Mucosa of rectum (tissue), 2 donors: ENCODE data around the gene FAM180A.

ENCODE experiments used
- H3K27ac ChIP-seq, 2 donors: one replicate each; pipeline ENCODE4 v1.7.0; 2013; ENCODE audit warnings: inconsistent platforms in 2 of 2, low read depth in 2 of 2, low read length in 2 of 2
- H3K27me3 ChIP-seq, 2 donors: one replicate each; pipeline ENCODE4 v1.7.0; 2013; ENCODE audit warnings: low read length in 2 of 2; ENCODE audit not compliant: control insufficient read depth in 2 of 2, insufficient read depth in 2 of 2
- H3K36me3 ChIP-seq, 2 donors: one replicate each; pipeline ENCODE4 v1.7.0; 2013; ENCODE audit warnings: low read length in 2 of 2; ENCODE audit not compliant: control insufficient read depth in 2 of 2, insufficient read depth in 2 of 2
- H3K4me1 ChIP-seq, 2 donors: one replicate each; pipeline ENCODE4 v1.7.0; 2013; ENCODE audit warnings: low read length in 2 of 2, mild to moderate bottlenecking in 1 of 2; ENCODE audit not compliant: control insufficient read depth in 2 of 2, insufficient read depth in 2 of 2
- H3K4me3 ChIP-seq, 2 donors: one replicate each; pipeline ENCODE4 v1.7.0; 2013; ENCODE audit warnings: low read length in 2 of 2
- H3K9ac ChIP-seq, 2 donors: one replicate each; pipeline ENCODE4 v1.7.0; 2013; ENCODE audit warnings: low read length in 2 of 2, low read depth in 1 of 2, mild to moderate bottlenecking in 1 of 2
- H3K9me3 ChIP-seq, 2 donors: one replicate each; pipeline ENCODE4 v1.7.0; 2013; ENCODE audit warnings: low read length in 2 of 2; ENCODE audit not compliant: control insufficient read depth in 2 of 2
- donor health status: healthy.
- donor health status: Normal muscosa, but diverticular disease.

Gene FAM180A

DNA sequence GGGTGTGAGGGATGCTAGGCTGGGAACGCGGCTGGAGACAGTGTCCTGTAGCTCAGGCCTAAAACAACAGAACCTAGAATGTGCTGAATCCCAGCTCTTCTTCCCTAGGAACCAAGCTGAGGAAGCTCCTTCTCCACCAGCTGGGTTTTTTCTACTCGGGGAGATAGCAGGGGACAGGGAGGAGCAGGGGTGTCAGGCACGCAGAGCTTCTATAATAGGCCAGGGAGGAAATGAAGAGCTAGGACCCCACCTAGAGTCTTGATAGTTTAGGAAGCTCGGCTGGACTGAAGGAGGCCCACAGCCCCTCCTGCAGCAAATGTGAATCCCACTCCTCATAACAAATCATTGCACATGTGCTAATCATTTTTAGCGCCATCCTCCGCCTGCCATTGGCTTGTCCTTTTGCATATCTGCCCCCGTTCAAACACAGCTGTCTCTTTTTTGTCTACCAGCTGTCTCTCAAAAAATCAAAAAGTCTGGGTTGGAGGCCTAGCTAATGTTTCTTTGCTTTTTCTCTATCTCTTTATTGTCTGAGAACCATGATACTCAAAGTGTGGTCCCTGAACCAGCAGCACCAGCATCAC is 24.1 kb upstream of the FAM180A start:
- Histone ChIP-seq H3K9me3 (peaks cover 0 to under 1% of the 10 kb centered on the region in 2 donors), H3K4me3 (no peak overlapping the region), H3K9ac (no peak overlapping the region), H3K27ac (no peak overlapping the region), H3K27me3 (peaks cover 0 to 3% of the 10 kb centered on the region in 2 donors), H3K4me1 (peaks cover 0 to 16% of the 10 kb centered on the region in 2 donors), H3K36me3 (no peaks in the 10 kb centered on the region)

- H3K4me3 ChIP-seq: no peak overlapping the region
- peaks cover 0 to 16% of the 10 kb centered on the region in 2 donors for H3K4me1 ChIP-seq
- no peaks in the 10 kb centered on the region for H3K36me3 ChIP-seq
- H3K9me3 ChIP-seq: no peaks in the 10 kb centered on the region
- H3K27me3 ChIP-seq: peaks cover 0 to 3% of the 10 kb centered on the region in 2 donors
- H3K9ac ChIP-seq: no peak overlapping the region
- no peak overlapping the region for H3K27ac ChIP-seq
These were observed 23.5 kb upstream of the FAM180A start for GRCh38 chr7:135771961-135772638.

- Histone ChIP-seq H3K27me3 (peaks cover 0 to 5% of the 10 kb centered on the region in 2 donors), H3K4me1 (peaks cover 0 to 16% of the 10 kb centered on the region in 2 donors), H3K36me3 (no peaks in the 10 kb centered on the region), H3K9me3 (no peaks in the 10 kb centered on the region), H3K9ac (no peak overlapping the region), H3K4me3 (no peak overlapping the region), H3K27ac (no peak overlapping the region)
These were observed 22.4 kb upstream of the FAM180A start for GRCh38 chr7:135771051-135771450.

GRCh38 chr7:135770139-135770710 is 21.6 kb upstream of the FAM180A start:
- H3K36me3 ChIP-seq: no peaks in the 10 kb centered on the region
- H3K9me3 ChIP-seq: no peaks in the 10 kb centered on the region
- H3K9ac ChIP-seq: no peak overlapping the region
- peaks cover 0 to 16% of the 10 kb centered on the region in 2 donors for H3K4me1 ChIP-seq
- H3K27ac ChIP-seq: no peak overlapping the region
- no peak overlapping the region for H3K4me3 ChIP-seq
- H3K27me3 ChIP-seq: peaks cover 0 to 5% of the 10 kb centered on the region in 2 donors

GRCh38 chr7:135769005-135769802 is 20.6 kb upstream of the FAM180A start:
- no peak overlapping the region for H3K4me3 ChIP-seq
- no peak overlapping the region for H3K27ac ChIP-seq
- no peaks in the 10 kb centered on the region for H3K36me3 ChIP-seq
- peaks cover 0 to 5% of the 10 kb centered on the region in 2 donors for H3K27me3 ChIP-seq
- H3K9ac ChIP-seq: no peak overlapping the region
- H3K4me1 ChIP-seq: peaks cover 0 to 9% of the 10 kb centered on the region in 2 donors
- no peaks in the 10 kb centered on the region for H3K9me3 ChIP-seq

- H3K27ac ChIP-seq: no peak overlapping the region
- H3K9me3 ChIP-seq: no peaks in the 10 kb centered on the region
- H3K4me3 ChIP-seq: no peak overlapping the region
- H3K9ac ChIP-seq: no peak overlapping the region
- H3K4me1 ChIP-seq: peaks cover 0 to 1% of the 10 kb centered on the region in 2 donors
- H3K36me3 ChIP-seq: no peaks in the 10 kb centered on the region
- H3K27me3 ChIP-seq: peaks cover 0 to 5% of the 10 kb centered on the region in 2 donors
These were observed 19.9 kb upstream of the FAM180A start for GRCh38 chr7:135768467-135768866.

- H3K4me3 ChIP-seq: no peak overlapping the region
- no peaks in the 10 kb centered on the region for H3K4me1 ChIP-seq
- no peaks in the 10 kb centered on the region for H3K9me3 ChIP-seq
- no peaks in the 10 kb centered on the region for H3K36me3 ChIP-seq
- H3K27ac ChIP-seq: no peak overlapping the region
- H3K9ac ChIP-seq: no peak overlapping the region
- peaks cover 0 to 5% of the 10 kb centered on the region in 2 donors for H3K27me3 ChIP-seq
These were observed 19.5 kb upstream of the FAM180A start for GRCh38 chr7:135768064-135768463.

GRCh38 chr7:135763261-135763660 is 14.6 kb upstream of the FAM180A start:
- no peak overlapping the region for H3K27ac ChIP-seq
- H3K27me3 ChIP-seq: peaks cover 0 to 5% of the 10 kb centered on the region in 2 donors
- H3K36me3 ChIP-seq: no peaks in the 10 kb centered on the region
- no peak overlapping the region for H3K9ac ChIP-seq
- no peaks in the 10 kb centered on the region for H3K4me1 ChIP-seq
- H3K9me3 ChIP-seq: no peaks in the 10 kb centered on the region
- no peak overlapping the region for H3K4me3 ChIP-seq

- Histone ChIP-seq H3K27ac (peak overlapping the region in 1 of 2 donors; percentile 43), H3K4me1 (no peaks in the 10 kb centered on the region), H3K27me3 (peaks cover 0 to 2% of the 10 kb centered on the region in 2 donors), H3K36me3 (no peaks in the 10 kb centered on the region), H3K9ac (no peak overlapping the region), H3K9me3 (no peaks in the 10 kb centered on the region), H3K4me3 (no peak overlapping the region)
These were observed 13.3 kb upstream of the FAM180A start for GRCh38 chr7:135761751-135762488.
